CD4-positive, alpha-beta T cell treated with Interleukin-6 for 4 hours (primary cell): Measurements from ENCODE around the gene RALGAPA2.

Experiments used
- DNase-seq: peaks from one replicate; pipeline ENCODE4 v3.0.0-alpha.2; 2020; ENCODE audit warnings: mixed read lengths

Gene RALGAPA2

GRCh38 chr20:20720158-20720557, 7.7 kb upstream of the RALGAPA2 start:
- no peak for DNase-seq

- DNase-seq, result no peak
These were observed 7.0 kb upstream of the RALGAPA2 start for GRCh38 chr20:20719411-20719810.

GRCh38 chr20:20713244-20713765, 861 bp upstream of the RALGAPA2 start:
- peak; percentile 5 for DNase-seq

- peak; percentile 7 for DNase-seq
These were observed 405 bp downstream of the RALGAPA2 start for GRCh38 chr20:20712004-20712473.

- peak; percentile 38 for DNase-seq
These were observed 1.0 kb downstream of the RALGAPA2 start for GRCh38 chr20:20711413-20711812.

- peak; percentile 30 for DNase-seq
These were observed 1.8 kb downstream of the RALGAPA2 start for GRCh38 chr20:20710443-20711315.

GRCh38 chr20:20709887-20710286, 2.6 kb downstream of the RALGAPA2 start:
- DNase-seq, result no peak

GRCh38 chr20:20706285-20706684, 6.2 kb downstream of the RALGAPA2 start:
- no peak for DNase-seq

GRCh38 chr20:20702330-20703245, 9.9 kb downstream of the RALGAPA2 start:
- DNase-seq, result no peak

GRCh38 chr20:20699917-20700316, 12.5 kb downstream of the RALGAPA2 start:
- DNase-seq, result no peak

GRCh38 chr20:20699144-20699543, 13.3 kb downstream of the RALGAPA2 start:
- no peak for DNase-seq

GRCh38 chr20:20697325-20697845, 15.1 kb downstream of the RALGAPA2 start:
- DNase-seq, result no peak

- no peak for DNase-seq
These were observed 17.1 kb downstream of the RALGAPA2 start for GRCh38 chr20:20695250-20695816.

- DNase-seq, result no peak
These were observed 17.9 kb downstream of the RALGAPA2 start for GRCh38 chr20:20694591-20694990.

- no peak for DNase-seq
These were observed 19.9 kb downstream of the RALGAPA2 start for GRCh38 chr20:20692587-20692986.

- no peak for DNase-seq
These were observed 20.8 kb downstream of the RALGAPA2 start for GRCh38 chr20:20691477-20692235.

- no peak for DNase-seq
These were observed 21.6 kb downstream of the RALGAPA2 start for GRCh38 chr20:20690676-20691476.

GRCh38 chr20:20687319-20687718, 25.1 kb downstream of the RALGAPA2 start:
- no peak for DNase-seq

- DNase-seq, result no peak
These were observed 26.8 kb downstream of the RALGAPA2 start for GRCh38 chr20:20685635-20686034.

GRCh38 chr20:20683481-20684321, 28.7 kb downstream of the RALGAPA2 start:
- DNase-seq, result no peak
